ENCODE measurements around the gene ALDH1A1.
"Not testable (repeated sequence)": the region's sequence is repeated elsewhere in the genome, so short reads cannot be mapped to it uniquely, and the experiment has no call there.

Gene ALDH1A1

DNA sequence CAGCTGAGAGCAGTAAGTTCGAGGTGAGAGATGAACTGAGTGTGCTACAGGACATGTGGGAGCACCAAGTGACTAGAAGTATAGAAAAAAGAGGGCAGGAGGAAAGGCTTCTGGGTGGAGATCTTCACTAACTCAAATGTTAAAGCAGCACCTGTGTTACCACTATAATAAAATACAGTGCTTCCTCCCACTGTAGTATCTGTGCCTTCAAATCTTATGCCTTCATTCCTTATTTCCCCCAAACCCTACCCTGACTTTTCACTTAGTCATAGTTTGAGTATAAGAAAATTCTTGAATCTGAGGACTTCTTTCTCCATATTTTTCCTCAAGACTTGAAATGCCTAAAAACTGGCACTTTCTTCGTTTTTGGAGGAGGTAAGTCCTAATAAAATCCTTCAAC is 61.8 kb downstream of the ALDH1A1 start:
- DNase-seq = no peak

DNA sequence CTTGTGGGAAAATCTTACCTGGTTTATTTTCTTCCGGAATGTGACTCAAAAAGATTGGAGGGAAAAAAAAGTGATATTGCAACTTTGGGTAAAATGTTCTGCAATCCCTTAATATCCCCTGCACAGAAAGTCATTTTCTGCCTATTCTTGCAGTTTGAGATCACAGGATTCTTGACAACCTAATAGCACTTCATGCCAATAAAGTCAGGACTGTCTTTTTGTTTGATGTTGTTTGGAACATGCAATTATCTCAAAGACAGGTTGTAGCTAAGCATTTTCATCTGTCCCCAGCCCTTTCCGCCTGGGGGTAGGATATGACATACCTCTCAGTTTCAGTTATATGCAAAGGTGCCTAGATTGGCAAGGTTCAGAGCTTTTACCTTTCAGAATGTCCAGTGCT is 63.9 kb downstream of the ALDH1A1 start:
- no peak for DNase-seq

DNA sequence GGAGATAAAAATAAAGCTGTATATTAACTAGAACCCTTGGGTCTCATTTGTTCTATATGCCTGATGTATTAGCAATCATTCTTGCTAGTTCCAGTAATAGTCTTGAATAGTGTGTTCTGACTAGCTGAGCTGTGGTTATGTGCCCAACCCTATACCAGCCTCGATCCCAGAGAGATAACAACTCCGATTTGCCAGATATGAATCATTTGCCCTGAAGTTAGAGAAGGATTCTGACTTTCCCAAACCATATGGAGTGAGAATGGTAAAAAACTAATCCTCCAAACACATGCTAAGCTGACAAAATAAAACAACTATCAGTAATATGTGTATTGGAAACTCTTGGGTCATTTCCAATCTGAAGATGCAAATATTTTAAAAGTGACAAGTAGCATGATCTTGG is 64.8 kb downstream of the ALDH1A1 start:
- no peak for DNase-seq

DNA sequence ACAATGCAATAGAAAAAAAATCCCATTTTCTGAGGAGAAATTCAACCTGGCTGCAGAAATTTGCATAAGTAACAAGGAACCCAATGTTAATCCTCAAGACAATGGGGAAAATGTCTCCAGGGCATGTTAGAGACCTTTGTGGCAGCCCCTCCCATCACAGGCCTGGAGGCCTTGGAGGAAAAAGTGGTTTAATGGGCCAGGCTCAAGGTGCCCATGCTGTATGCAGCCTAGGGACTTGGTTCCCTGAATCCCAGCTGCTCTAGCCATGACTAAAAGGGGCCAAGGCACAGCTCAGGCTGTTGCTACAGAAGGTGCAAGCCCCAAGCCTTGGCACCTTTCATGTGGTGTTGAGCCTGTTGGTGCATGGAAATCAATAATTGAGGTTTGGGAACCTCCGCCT is 66.5 kb downstream of the ALDH1A1 start:
- DNase-seq = no peak

DNA sequence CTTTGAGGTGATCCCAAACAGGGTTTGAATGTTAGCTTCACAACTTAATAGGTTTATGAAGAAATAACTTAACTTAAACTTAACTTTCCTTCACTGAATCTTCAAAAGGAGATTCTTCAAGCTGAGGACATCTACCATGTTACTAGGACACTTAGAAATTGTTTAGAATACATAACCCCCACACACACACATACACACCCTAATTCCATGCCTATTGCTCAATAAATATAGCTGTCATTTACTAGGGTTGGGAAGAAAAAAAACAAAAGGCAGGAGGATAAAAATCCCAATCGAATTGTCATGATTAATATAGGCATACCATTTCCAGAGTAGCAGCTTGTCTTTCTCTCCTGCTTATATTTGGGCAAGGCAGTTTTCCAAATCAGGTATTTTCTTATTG is 68.3 kb downstream of the ALDH1A1 start:
- no peak for DNase-seq

DNA sequence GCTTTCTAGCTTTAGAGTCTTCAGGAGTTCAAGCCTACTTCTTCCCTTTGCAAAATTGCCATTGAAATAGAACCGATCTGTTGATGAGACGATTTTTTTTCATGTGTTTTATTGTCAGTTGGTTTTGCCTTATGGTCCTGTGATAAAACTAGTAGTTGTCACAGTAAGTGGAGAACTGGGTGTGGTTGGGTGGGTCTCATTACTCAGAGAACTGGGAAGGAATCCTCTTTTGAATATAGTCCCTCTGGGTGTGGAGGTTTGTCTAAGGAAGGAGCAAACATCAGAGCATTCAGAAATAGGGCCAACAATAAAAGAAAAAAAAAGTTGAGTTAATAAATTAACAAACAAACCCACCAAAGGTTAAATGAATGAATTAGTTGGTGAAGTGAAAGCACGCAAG is 69.0 kb downstream of the ALDH1A1 start:
- no peak for DNase-seq

DNA sequence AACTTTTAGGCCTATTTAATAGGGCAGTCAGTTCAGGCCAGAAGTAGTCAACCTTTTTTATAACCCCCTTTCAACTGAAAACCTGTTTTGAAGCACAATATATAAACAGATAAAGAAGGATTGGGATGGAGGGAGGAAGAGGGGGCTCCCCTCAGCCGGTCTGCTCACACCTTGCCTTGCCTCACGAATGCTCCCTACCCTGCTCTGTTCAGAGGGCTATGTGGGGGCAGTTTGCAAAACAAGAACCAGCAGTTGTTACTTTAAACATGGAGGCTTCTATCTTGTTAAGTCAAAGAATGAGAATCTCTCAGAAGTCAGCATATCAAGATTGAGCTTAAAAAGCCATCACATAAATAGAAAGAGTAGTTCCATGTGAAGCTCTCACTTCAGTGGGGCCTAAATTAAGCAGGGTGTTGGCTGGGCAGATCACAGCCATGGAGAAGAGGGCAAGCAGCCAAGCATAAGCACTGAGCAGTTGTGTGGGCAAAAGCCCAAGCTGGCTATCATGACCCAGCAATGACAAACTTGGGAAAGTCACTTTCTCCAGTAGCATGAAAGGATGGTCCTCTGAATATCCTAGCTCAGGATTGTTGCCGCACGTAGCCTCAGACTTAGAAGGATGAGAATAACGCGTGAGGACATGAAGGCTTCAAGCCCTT is 70.6 kb downstream of the ALDH1A1 start:
- DNase-seq = no peak

DNA sequence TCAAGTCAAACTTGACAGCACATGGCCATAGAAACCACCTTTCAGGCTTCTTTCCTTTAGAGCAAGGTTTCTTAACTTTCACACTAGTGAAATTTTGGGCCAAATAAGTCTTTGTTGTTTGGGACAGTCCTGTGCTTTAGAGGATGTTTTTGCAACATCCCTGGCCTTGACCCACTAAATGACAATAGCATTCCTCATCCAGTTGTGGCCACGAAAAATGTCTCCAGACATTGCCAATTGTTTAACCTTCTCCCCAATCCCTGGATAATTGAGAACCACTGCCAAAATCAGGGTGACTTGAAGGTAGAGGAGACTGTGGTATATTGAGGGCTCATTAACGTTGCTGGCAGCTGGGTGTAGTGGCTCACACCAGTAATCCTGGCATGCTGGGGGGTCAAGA is 72.0 kb downstream of the ALDH1A1 start:
- no peak for DNase-seq

DNA sequence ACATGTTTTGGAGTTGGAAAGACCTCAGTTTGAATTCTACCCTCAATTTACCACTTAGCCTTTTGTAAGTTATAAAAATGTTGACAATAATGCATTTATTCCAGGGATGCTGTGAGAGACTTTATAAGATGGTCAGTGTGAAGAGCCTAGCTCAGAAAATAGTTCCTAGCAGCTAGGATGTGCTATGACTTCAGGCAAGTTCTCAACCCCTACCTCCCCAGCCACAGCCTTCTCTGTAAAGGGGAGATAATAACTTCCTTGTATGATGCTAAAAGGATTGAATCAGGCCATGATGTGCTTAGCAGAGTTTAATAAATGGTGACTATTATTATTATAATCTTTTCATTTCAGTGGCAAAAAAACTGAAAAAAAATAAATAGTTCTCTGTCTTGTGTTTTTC is 77.6 kb downstream of the ALDH1A1 start:
- no peak for DNase-seq

DNA sequence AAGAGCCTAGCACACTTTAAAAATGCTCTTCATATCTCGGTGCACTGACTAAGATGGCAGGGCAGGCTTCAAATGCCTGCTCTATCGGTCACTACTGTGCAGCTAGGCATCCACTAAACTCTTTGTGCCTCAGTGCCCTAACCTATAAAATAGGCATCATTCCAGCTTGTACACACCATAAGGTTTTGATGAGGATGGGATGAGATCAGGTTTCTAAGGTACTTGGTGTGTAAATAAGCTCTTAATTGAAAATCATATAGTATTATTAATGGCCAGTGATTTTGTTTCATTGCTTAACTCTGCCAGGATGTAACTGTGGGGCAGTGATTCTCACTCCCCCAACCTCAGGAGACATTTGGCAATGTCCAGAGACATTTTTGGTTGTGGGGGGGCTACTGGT is 78.5 kb downstream of the ALDH1A1 start:
- DNase-seq = no peak

DNA sequence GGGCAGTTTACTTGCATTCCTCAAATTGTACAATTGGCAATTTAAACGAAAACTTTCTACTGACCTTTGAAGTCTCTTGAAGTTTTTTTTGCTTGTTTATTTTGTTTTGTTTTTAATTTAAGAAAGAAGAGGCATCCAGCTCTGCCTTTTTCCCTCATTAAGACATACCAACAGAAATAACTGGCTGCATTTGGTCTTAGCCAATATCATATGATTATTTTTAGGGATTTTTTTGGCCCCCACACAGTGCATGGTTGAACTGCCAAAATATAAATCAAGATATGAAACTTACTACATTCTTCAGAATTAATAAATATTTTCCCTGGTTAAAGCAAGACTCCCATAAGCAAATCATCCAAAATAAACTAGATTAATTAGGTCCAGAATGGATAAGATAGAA is 79.4 kb downstream of the ALDH1A1 start:
- DNase-seq = no peak

DNA sequence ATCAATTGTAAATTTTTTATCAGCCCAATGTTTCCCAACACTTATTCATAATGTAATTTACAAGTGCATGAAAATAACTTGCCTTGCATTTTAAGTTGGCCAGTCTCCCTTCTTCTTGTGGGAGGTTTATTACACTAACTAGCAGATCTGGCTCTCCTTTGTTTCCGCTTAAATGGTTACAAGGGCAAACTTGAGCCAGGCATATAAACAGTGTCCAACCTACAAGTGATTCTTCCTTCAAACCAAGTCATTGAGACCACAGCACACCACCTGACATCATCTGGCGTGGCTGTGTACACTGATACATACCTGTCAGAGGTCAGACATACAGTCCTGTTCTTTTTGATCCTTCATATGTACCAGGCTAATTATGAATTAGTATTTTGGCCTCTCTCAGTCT is 80.1 kb downstream of the ALDH1A1 start:
- DNase-seq = no peak

DNA sequence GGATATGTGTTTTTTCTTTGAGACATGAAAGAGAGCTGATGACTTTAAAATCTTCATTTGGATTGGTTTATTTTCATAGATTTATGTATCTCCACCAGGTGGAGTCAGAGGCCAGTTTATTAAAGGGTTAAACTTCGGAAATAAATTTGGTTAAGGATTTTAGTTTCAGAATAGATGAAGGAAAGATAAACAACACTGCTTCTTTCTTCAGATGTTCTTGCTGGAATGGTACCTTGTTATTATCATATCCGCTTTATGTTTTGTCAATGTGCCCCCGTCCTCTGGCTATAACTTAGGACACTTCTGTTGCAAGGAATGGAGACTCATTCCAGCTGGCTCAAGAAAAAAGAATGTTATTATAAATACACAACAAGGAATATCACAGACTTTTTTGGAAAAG is 81.2 kb downstream of the ALDH1A1 start:
- DNase-seq = no peak

DNA sequence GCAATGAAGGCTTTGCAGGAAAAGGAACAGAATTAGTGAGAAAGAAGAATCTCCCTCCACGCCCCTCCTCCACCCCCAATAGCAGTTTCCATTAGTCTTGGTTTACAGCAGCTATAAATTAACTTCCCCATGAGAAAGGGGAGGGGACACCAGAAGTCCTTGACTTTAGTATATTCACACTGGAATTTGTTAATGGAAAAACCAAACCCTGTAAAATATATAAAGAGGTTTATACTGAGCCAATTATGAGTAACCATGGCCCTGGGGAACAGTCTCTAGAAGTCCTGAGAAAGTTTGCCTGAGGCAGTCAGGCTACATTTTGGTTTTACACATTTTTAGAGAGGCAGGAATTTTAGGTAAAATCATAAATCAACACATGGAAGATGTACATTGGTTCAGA is 88.5 kb downstream of the ALDH1A1 start:
- DNase-seq = no peak

DNA sequence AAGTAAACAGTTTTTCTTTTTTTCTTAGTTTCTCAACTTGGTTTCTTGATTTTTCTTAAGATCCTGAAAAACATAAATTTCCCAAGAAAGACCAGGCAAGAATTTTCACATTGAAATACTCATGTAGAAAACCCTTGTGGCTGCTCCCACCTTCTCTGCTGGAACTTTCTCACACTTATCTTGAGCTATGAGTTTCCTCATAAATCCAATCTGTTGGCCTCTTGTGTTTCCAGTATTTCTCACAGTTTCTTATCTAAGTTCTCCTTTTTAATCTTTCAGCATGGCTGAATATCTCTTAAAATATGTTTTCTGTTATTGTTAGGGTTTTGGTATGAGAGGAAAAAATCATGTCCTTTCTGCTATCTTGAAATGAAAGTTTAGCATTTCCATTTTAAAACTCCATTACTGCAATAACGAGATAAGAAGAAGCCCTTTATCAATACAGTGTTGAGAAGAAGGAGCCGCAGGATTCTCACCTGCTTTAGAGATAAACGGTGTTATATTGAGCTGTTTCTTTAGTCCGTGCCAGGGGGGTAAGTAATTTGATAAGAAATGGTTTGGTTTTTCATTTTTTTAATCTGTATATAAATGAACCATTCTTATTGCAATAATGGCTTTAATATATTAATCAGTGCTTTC is 89.3 kb downstream of the ALDH1A1 start:
- DNase-seq = no peak

DNA sequence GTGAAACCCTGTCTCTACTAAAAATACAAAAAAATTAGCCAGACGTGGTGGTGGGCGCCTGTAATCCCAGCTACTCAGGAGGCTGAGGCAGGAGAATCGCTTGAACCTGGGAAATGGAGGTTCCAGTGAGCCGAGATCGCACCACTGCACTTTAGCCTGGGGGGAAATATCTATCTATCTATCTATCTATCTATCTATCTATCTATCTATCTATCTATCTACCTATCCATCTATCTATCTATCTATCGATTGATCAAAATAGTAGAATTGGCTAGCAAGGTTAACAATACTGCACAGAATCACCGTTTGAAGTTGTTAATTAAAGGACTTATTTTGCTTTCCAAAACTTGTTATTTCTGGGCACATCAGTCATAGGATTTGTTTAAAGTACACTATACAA is 90.1 kb downstream of the ALDH1A1 start:
- not testable (repeated sequence) for DNase-seq

DNA sequence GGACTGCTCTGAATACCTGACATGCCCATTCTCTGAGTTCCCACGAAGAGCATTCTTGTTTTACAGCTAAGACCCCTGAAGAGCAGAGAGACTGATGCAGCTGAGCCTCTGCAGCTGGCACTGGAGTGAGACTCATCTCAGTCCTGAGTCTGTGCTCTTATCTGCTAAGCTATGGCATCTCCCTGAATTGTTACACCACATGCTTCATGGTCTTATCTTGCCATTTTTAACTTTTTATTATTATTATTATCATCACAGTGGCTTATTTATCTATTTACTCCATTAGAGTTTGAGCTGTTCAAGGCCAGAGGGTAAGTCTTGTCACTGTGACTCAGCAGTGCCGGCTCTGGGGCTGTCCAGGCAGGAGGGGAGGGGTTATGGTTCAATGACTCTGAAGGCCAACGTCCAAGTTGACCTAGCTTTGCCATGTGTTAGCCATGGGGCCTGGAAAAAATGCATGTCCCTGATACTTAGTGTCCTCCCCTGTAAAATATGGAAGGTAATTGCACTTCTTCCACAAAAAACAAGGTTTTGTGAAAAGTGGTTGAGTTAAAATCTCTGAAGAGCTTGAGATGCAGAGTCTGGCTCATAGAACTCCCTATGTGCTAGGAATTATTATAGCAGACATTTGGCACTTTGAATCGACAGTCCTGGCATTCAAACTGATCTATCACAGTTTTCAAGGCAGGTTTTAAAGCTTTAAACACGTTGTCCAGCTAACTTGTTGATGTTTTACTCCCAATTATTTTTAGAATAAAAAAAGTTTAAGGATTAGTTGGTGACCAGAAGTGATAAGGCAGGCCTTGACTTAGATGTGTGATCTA is 94.6 kb downstream of the ALDH1A1 start:
- no peak for DNase-seq

DNA sequence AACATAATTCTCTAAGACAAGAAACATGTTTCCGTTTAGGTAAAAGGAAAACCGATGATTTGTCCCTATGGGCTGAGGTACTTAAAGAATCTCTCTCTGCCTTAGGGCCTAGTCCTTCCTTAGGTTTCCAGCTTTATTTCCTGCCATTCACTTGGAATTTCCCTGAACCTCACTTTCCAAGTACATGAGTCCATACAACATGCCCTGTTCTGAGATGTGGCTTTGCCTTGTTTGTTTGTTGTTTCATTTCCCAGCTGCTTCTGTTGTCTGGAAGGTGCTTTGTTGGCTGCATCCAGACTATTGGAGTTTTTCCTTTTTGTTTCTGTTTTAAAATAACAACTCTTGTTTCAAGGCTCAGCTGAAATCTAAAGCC is 95.2 kb downstream of the ALDH1A1 start:
- no peak for DNase-seq

DNA sequence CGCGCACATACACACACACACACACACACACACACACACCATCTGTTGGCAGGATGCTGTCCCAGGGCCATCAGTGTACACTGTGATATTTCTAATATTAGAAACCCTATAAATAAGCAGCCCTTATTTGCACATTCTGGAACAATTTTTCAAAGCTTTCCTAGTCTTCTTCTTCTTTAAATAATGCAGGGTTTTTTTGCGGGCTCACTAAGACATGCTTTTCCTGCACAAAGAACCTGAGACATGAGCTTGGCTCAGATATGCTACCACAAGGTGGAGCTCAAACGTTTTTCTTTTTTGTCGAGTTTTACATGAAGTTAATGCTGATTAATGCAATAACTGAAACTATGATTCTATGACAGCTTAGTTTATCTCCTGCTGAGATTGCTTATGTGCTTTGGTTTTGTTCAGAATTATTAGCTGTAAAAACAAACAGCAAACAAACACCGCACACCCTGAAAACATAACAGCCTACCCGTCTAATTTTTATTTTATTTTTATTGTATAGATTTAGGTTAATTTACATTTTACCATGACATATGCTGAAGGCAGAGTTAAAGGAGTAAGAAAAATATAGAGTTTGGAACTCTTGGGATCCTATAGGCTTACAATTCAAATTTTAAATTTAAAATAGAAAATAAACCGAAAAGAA is 95.8 kb downstream of the ALDH1A1 start:
- DNase-seq = no peak

DNA sequence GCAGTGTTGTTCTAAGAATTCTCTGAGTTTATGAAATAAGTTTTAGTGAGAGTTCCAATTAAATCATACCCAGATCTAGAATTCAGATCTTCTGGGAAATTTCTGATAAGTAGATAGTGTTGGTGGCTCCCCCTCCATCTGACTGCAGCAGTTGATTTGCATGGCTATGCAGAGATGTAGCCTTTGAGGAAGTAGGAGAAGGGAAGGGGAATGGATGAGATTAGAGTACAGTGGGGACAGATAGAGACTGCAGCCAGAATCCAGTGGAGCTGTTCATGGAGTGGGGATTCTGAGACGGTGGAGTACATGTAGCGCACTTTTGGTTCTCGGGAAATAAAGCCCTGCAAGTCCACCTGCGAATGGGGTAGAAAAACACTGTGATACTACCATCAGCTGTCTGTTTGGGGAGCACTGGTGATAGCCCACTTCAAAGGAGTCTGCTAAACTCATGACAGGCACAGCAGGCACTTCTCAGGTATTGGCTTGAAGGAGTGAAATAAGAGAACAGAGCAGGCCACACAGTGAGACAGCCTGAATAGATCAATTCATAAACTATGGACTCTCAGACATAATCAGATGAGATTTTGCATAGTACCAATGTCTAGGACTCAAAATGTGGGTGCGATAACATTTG is 96.8 kb downstream of the ALDH1A1 start:
- no peak for DNase-seq

DNA sequence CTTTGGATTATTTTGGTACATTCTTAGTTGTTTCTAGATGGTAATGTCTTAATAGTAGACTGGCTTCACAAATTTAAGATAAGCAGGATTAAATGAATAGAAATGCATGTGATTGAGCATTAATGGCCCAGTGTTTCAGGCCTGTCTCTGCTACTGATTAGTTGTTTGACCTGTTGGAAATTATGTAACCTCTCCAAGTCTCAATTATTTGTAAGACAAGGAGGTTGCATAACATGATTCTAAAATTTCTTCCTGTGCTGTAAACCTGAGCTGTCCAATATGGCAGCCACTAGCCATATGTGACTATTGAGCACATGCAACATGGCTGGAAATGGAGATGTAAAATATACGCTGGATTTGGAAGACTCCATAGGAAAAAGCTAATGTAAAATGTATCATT is 97.5 kb downstream of the ALDH1A1 start:
- DNase-seq = no peak

Data from NCI-H524 treated with DMSO at 0.1 percent for 48 hours (cell line).